IPS-15b (cell line): ENCODE measurements around the gene TTC39A.
"Not testable (repeated sequence)": the region's sequence is repeated elsewhere in the genome, so short reads cannot be mapped to it uniquely, and the experiment has no call there.

ENCODE experiments used
- H3K27me3 ChIP-seq: one replicate; pipeline ENCODE4 v1.6.1; 2013; ENCODE audit warnings: low read length; ENCODE audit not compliant: control insufficient read depth, insufficient read depth
- H3K36me3 ChIP-seq: one replicate; pipeline ENCODE4 v1.6.1; 2013; ENCODE audit warnings: low read length; ENCODE audit not compliant: control insufficient read depth, insufficient read depth
- H3K4me1 ChIP-seq: one replicate; pipeline ENCODE4 v1.6.1; 2013; ENCODE audit warnings: mild to moderate bottlenecking, low read length; ENCODE audit not compliant: control insufficient read depth, insufficient read depth
- H3K4me3 ChIP-seq: one replicate; pipeline ENCODE4 v1.5.1; 2013; ENCODE audit warnings: low read depth, low read length
- H3K9ac ChIP-seq: one replicate; pipeline ENCODE4 v1.6.1; 2013; ENCODE audit warnings: low read depth, mild to moderate bottlenecking, low read length
- H3K9me3 ChIP-seq: one replicate; pipeline ENCODE4 v1.6.1; 2013; ENCODE audit warnings: mild to moderate bottlenecking, low read length; ENCODE audit not compliant: control insufficient read depth, insufficient read depth

TTC39A gene

GRCh38 chr1:51331206-51332100 lies 1.1 kb upstream of the TTC39A start:
- peak overlapping the region; percentile 58 for H3K4me3 ChIP-seq
- H3K9me3 ChIP-seq: no peaks in the 10 kb centered on the region
- no peak overlapping the region for H3K9ac ChIP-seq
- H3K27me3 ChIP-seq: peaks cover 10% of the 10 kb centered on the region
- peaks cover 5% of the 10 kb centered on the region for H3K4me1 ChIP-seq
- H3K36me3 ChIP-seq: no peaks in the 10 kb centered on the region

DNA sequence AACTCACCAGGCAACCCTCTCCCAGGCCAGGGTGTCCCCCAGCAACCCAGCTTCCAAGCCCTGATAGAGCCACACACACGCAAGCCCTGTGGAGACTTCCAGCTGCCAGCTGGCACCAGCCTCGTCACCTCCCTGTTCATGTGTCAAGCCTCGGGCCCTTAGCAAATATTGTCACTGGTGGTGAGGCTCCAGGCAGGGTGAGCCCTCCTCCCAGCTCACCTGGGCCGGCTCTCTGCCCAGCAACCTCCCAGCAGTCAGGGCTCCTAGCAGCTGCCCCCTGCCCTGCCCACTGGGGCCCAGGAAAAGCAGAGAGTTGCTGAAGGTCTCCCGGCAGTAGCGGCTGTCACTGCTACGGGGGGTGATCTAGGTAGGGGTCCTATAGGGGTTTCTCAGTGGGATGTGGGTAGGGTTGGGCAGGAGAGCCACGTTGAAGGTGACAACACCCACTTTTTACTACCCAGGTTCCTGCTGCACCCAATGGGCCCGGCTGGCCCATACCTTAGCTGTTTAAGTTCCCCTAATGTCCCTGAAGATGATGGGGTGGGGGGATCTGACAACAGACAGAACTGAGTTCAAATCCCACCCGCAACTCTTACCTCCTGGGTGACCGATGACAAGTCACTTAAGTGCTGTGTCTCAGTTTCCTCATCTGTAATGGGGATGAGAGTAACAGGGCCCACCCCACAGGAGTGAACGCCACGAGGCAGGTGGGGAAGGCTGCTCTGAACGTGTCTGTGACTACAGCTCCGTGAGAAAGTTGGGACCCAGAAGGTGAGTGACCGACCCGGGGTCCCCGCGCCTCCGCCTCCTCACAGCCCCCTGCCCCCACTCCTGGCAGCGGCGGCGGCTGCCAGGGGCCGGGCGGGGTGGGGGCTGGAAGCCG lies 678 bp downstream of the TTC39A start:
- H3K27me3 ChIP-seq: peaks cover 10% of the 10 kb centered on the region
- H3K4me1 ChIP-seq: peaks cover 5% of the 10 kb centered on the region
- no peaks in the 10 kb centered on the region for H3K9me3 ChIP-seq
- H3K4me3 ChIP-seq: peak overlapping the region; percentile 35
- no peak overlapping the region for H3K9ac ChIP-seq
- H3K36me3 ChIP-seq: no peaks in the 10 kb centered on the region

DNA sequence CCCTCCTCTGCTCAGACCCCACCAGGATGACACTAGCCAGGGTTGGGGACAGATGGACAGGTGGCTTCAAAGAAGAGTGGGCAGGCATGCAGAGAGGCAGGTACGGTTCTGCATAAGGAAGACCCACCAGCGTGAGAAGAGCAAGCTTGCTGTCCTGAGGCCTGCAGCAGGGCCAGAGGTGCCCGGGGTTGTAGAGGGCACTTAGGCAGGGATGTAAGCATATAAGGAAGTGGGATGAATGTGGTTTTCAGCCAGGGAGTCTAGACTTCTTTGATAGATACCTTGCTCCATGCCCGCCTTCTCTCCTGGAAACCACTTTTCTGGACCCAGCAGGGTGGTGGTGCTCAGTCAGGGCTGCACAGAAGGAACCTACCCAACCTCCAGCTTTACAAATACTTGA lies 1.4 kb downstream of the TTC39A start:
- H3K27me3 ChIP-seq: peaks cover 10% of the 10 kb centered on the region
- no peaks in the 10 kb centered on the region for H3K9me3 ChIP-seq
- H3K36me3 ChIP-seq: no peaks in the 10 kb centered on the region
- peaks cover 5% of the 10 kb centered on the region for H3K4me1 ChIP-seq
- no peak overlapping the region for H3K9ac ChIP-seq
- no peak overlapping the region for H3K4me3 ChIP-seq

DNA sequence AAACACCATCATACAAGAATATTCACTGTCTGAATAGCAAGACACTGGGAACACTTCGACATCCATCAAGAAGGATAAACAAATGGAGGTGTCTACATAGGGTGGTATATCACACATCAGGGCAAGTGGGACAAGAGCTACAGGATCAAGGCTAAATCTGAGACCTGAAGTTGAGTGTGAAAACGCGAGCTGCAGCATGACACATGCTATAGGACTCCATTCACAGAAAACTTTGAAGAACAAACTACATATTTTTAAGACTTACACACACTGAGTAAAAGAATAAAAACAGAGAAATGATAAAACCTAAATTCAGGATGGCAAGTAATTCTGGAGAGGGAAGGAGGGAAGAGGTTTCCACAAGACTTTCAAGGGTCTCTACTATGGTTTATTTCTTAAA lies 2.1 kb downstream of the TTC39A start:
- Histone ChIP-seq H3K27me3 (peaks cover 10% of the 10 kb centered on the region), H3K9me3 (no peaks in the 10 kb centered on the region), H3K9ac (no peak overlapping the region), H3K4me1 (peaks cover 5% of the 10 kb centered on the region), H3K36me3 (no peaks in the 10 kb centered on the region), H3K4me3 (no peak overlapping the region)

DNA sequence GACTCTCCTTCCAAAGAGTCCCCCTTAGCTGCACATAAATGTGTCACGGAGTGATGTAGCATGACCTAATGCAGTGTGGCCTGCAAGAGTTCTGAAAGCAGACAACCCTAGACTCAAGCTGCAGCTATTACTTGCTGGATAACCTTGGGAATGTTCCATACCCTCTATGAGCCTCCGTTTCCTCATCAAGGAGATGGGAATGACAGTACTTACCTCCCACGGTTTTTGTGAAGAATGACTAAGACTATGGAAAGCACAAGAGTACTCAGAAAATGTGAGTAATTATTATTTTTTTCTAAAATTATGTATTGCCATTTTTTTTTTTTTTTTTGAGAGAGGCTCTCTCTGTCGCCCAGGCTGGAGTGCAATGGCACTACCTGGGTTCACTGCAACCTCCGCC lies 3.0 kb downstream of the TTC39A start:
- Histone ChIP-seq H3K4me3 (no peak overlapping the region), H3K27me3 (peaks cover 10% of the 10 kb centered on the region), H3K36me3 (no peaks in the 10 kb centered on the region), H3K9me3 (no peaks in the 10 kb centered on the region), H3K9ac (no peak overlapping the region), H3K4me1 (peaks cover 5% of the 10 kb centered on the region)

GRCh38 chr1:51326839-51327238 lies 3.5 kb downstream of the TTC39A start:
- Histone ChIP-seq H3K36me3 (no peaks in the 10 kb centered on the region), H3K9ac (no peak overlapping the region), H3K27me3 (peaks cover 10% of the 10 kb centered on the region), H3K4me3 (no peak overlapping the region), H3K4me1 (peaks cover 6% of the 10 kb centered on the region), H3K9me3 (no peaks in the 10 kb centered on the region)

- H3K4me1 ChIP-seq: peaks cover 4% of the 10 kb centered on the region
- no peaks in the 10 kb centered on the region for H3K9me3 ChIP-seq
- H3K27me3 ChIP-seq: peaks cover 7% of the 10 kb centered on the region
- H3K36me3 ChIP-seq: no peaks in the 10 kb centered on the region
- H3K4me3 ChIP-seq: no peak overlapping the region
- H3K9ac ChIP-seq: no peak overlapping the region
Observed at GRCh38 chr1:51325878-51326755, 4.2 kb downstream of the TTC39A start.

DNA sequence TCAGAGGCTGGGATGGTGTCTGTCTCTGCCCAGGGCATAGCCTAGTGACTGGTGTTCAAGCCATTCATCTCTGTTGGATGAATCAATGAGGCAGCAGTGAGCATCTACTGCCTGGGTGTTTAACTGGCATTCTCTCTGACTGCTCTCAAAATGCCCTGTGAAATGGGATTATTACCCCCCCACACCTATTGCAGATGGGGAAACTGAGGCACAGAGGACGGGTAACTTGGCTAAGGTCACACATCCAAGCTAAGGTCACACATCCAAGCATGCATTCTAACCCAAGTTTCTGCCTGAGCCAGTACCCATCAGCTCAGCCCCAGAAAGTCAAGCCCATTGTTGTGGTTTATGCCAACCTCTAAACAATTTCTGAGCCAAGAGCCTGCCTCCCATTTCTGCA lies 5.0 kb downstream of the TTC39A start:
- no peaks in the 10 kb centered on the region for H3K9me3 ChIP-seq
- H3K27me3 ChIP-seq: peaks cover 4% of the 10 kb centered on the region
- H3K4me1 ChIP-seq: peaks cover 4% of the 10 kb centered on the region
- H3K4me3 ChIP-seq: no peak overlapping the region
- H3K9ac ChIP-seq: no peak overlapping the region
- H3K36me3 ChIP-seq: no peaks in the 10 kb centered on the region

DNA sequence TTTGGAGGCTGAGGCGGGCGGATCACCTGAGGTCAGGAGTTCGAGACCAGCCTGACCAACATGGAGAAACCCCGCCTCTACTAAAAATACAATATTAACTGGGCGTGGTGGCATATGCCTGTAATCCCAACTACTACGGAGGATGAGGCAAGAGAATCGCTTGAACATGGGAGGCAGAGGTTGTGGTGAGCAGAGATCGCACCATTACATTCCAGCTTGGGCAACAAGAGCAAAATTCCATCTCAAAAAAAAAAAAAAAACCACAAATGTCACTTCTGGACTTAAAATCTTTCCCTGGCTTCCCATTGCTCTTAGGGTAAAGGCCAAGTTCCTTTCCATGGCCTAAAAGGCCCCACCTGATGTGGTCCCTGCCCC lies 5.4 kb downstream of the TTC39A start:
- not testable (repeated sequence) for H3K9me3 ChIP-seq

GRCh38 chr1:51324251-51325010 lies 5.9 kb downstream of the TTC39A start:
- Histone ChIP-seq H3K9ac (no peak overlapping the region), H3K9me3 (no peaks in the 10 kb centered on the region), H3K4me3 (no peak overlapping the region), H3K4me1 (peaks cover 2% of the 10 kb centered on the region), H3K27me3 (no peaks in the 10 kb centered on the region), H3K36me3 (no peaks in the 10 kb centered on the region)

More for the DNA sequence above, 5.4 kb downstream of the TTC39A start:
- H3K9ac ChIP-seq, H3K36me3 ChIP-seq, H3K27me3 ChIP-seq, H3K4me3 ChIP-seq, H3K4me1 ChIP-seq: not testable (repeated sequence)

- Histone ChIP-seq H3K9ac (no peak overlapping the region), H3K36me3 (no peaks in the 10 kb centered on the region), H3K9me3 (no peaks in the 10 kb centered on the region), H3K27me3 (no peaks in the 10 kb centered on the region), H3K4me3 (no peak overlapping the region), H3K4me1 (peaks cover 2% of the 10 kb centered on the region)
Observed at GRCh38 chr1:51323778-51324177, 6.6 kb downstream of the TTC39A start.
